ENCODE measurements around the gene RGP1.
A peak's percentile ranks its signal among the peaks of the same experiment; 100 is the strongest.

The RGP1 gene

DNA sequence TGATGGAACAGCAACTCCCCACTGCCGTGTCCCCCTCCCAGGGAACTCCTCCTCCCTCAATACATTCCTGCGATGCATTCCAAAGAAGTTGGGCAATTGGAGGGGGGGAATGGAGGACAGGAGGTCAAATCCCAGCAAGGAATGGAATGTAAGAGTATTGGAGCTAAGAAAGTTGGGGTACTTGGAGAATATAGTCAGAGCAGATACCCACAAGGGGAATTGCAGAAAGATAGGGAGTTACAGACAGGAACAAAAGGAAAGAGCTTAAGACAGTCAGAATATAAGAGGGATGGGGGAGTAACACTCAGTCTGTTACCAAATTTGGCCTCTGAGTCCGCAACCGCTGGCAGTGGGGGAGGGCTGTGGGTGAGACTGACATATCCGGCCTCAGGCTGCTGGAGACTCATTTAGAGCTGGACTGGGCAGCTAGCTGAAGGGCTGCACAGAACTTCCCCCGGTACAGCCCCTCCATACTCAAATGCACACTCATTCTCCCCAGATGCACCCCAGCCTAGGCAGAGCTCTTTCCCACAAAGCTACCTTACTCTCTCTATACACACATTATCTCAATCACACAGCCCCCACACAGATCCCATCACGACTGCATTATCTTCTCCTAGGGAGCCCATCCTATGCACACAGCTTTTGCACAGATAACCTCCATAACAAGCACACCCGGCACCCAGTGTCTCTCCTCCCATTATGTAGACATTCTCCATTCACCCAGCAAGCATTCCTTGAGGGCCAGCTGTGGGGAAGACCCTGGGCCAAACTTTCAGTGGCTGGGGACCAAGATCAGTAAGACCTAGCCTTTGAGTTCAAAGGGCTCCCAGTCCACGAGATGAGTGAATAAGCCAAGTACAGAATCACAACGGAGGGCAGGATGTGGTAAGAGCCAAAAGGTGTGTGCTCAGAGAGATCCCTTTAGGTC lies 20.8 kb upstream of the RGP1 start:
- peak; percentile 94 to 95 for DNase-seq (ENCODE audit: low read depth in 2 of 2)
- TF ChIP-seq, protein P1, sequence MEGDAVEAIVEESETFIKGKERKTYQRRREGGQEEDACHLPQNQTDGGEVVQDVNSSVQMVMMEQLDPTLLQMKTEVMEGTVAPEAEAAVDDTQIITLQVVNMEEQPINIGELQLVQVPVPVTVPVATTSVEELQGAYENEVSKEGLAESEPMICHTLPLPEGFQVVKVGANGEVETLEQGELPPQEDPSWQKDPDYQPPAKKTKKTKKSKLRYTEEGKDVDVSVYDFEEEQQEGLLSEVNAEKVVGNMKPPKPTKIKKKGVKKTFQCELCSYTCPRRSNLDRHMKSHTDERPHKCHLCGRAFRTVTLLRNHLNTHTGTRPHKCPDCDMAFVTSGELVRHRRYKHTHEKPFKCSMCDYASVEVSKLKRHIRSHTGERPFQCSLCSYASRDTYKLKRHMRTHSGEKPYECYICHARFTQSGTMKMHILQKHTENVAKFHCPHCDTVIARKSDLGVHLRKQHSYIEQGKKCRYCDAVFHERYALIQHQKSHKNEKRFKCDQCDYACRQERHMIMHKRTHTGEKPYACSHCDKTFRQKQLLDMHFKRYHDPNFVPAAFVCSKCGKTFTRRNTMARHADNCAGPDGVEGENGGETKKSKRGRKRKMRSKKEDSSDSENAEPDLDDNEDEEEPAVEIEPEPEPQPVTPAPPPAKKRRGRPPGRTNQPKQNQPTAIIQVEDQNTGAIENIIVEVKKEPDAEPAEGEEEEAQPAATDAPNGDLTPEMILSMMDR (IDR thresholded peaks at IDR 0.05; ENCODE audit: low read depth, low read length): no peak
- peak overlapping the region; percentile 39 to 87 for H3K4me3 ChIP-seq (replicated peaks in 1 of 2; ENCODE audit: low read depth in 2 of 2, low read length in 2 of 2)

DNA sequence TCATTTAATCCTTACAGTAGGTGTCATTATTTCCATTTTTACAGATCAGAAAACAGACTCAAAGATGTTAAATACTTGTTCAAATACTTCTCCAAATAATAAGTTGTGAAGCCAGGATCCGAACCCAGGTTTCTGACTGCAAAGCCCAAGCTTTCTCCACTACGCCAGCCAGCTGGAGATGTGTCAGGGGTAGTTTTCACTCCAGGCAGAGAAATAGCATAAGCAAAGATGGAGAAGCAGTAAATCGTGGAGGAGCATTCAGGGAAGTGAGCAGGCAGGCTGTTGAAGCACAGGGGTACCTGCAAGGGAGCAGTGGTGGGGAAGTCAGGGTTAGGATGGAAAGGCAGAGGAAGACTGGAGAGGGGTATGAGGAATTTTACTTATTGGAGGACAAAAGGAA lies 20.0 kb upstream of the RGP1 start:
- H3K4me3 ChIP-seq (replicated peaks in 1 of 2; ENCODE audit: low read depth in 2 of 2, low read length in 2 of 2): peak overlapping the region; percentile 86 to 87
- peak in 1 of 2 donors; percentile 32 for DNase-seq (ENCODE audit: low read depth in 2 of 2)
- TF ChIP-seq, protein P1 (IDR thresholded peaks at IDR 0.05; ENCODE audit: low read depth, low read length): no peak

DNA sequence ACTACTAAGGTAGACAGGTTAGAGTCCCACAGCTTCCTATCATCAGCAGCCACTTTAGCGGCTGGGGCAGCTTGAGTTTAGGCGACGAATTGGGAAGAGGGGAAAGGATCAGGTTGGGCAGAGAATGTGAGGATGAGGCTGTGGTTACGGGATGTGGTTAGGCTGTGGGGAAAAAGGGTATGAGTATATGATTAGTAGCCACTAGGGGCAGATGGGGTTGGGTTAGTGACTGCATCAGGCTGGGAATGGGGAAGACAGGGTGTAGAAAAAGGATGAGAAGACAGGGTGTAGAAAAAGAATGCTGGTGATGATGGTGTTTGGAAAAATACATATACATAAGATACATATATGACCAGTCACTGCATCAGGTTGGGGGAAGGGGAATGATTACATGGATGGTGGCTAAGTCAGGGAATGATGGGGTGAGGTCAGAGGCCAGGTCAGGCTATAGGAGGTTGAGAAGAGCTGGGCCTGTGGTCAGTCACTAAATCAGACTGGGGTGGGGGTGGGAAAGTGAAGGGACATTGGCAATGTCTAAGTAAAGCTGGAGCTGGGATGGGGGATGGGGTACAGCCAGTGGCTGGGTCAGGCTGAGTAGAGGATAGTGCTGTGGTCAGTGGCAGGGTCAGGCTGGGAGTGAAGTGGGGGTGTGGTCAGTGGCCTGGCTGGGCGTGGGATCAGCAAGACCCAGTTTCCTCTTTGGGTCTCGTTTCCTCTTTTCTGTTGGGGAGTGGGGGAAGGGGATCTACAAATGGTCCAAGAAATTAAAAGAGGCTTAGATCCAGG lies 19.2 kb upstream of the RGP1 start:
- H3K4me3 ChIP-seq (replicated peaks in 1 of 2; ENCODE audit: low read depth in 2 of 2, low read length in 2 of 2): peak overlapping the region; percentile 86 to 87
- DNase-seq (ENCODE audit: low read depth in 2 of 2): peak; percentile 84 to 89
- TF ChIP-seq, protein P1 (IDR thresholded peaks at IDR 0.05; ENCODE audit: low read depth, low read length): peak; percentile 68

DNA sequence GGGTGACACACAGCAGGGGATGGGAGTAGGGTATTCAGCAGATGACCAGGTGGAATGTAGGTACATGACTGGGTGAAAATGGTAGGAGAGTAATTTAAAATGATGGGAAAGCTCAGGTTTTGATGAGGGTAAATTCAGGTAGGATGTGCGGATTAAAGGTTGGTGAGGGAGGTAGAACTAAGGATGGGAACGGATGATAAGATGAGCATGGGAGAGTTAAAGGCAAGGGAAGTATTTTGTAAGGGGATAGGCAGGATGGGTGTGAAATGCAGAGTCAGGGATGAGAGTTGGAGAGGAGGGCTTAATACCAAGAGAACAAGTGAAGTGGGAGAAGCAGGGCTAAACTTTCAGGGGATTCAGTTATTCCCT lies 18.6 kb upstream of the RGP1 start:
- TF ChIP-seq, protein P1 (IDR thresholded peaks at IDR 0.05; ENCODE audit: low read depth, low read length): no peak
- H3K4me3 ChIP-seq (replicated peaks in 1 of 2; ENCODE audit: low read depth in 2 of 2, low read length in 2 of 2): peak overlapping the region; percentile 86 to 87

DNA sequence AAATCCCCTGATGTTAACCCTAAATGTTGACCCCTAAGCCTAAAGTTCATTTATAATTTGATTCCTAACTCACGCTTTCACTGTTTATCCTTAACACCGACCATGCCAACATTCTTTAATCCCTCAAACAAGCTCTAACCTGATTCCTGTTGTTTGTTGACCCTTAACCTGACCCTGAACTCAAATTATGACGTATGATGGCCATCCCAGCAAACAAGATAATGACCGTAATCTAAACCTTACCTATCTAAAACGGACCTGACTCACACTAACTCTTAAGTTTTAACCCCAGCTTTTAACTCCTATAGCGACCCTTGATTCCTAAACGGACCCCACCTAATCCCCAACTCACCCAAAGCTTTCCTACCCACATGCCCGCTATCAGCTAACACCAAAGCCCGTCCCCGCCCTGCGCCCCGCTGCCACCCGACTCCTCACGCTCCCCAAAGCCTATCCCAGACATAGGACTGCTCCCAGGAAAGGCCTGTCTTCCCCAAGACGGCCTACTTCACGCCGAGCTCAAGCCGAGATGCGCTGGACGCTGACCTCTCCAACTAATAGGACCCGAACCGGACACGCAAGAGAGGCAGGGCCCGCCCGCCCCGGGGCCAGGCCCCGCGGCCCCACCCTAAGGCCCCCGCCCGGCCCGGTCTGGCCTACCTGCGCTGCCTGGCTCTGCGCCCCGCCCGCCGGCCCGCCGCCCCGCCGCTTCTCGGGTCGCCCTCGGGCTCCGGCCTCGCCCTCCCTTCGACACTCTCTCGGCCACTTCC lies 17.5 kb upstream of the RGP1 start:
- TF ChIP-seq, protein P1 (IDR thresholded peaks at IDR 0.05; ENCODE audit: low read depth, low read length): no peak
- H3K4me3 ChIP-seq (replicated peaks in 1 of 2; ENCODE audit: low read depth in 2 of 2, low read length in 2 of 2): peak overlapping the region; percentile 86 to 87
- no peak for DNase-seq (ENCODE audit: low read depth in 2 of 2)

More for the DNA sequence above, 18.6 kb upstream of the RGP1 start:
- peak in 1 of 2 donors; percentile 15 for DNase-seq (ENCODE audit: low read depth in 2 of 2)

DNA sequence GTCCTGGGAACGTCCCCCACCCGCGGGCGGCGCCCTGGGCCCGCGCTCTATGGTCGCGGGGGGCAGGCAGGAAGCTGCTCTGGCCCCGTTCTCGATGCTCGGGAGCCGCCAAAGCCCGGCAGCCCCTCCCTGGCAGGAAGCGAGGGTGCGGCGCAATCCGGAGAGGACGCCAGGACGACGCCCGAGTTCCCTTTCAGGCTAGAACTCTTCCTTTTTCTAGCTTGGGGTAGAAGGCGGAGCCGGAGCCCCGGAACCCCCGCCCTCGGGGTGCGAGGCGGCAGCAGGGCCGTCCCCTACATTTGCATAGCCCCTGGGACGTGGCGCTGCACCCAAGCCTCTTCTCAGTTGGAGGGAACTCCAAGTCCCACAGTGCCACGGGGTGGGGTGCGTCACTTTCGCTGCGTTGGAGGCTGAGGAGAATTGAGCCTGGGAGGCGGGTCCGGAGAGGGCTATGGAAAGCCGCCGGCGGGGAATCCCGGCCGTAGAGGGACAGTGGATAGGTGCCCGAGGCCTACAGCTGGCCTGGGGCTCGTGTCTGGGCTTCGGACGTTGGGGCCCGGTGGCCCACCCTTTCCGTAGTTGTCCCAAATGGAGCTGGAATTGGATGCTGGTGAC lies 16.8 kb upstream of the RGP1 start, which contains the start of the genes CREB3 and TLN1:
Gene CREB3, plus strand, starts transcription at position 482 of the 615 bp plus-strand sequence. Its CDS starts 107 bp downstream, at position 589.
Gene TLN1, minus strand, starts transcription at position 11 of the 615 bp plus-strand sequence. CDS start 6,501 bp downstream, outside the sequence.
- DNase-seq (ENCODE audit: low read depth in 2 of 2): peak; percentile 99 to 100
- peak within 1 kb of the TSS; percentile 86 to 87 for H3K4me3 ChIP-seq (replicated peaks in 1 of 2; ENCODE audit: low read depth in 2 of 2, low read length in 2 of 2)
- TF ChIP-seq, protein P1 (IDR thresholded peaks at IDR 0.05; ENCODE audit: low read depth, low read length): no peak

Measured in cardiac fibroblast (primary cell).